Measurements from ENCODE around the gene RPL18A.
"Not testable (repeated sequence)": the region's sequence is repeated elsewhere in the genome, so short reads cannot be mapped to it uniquely, and the experiment has no call there.

RPL18A gene

DNA sequence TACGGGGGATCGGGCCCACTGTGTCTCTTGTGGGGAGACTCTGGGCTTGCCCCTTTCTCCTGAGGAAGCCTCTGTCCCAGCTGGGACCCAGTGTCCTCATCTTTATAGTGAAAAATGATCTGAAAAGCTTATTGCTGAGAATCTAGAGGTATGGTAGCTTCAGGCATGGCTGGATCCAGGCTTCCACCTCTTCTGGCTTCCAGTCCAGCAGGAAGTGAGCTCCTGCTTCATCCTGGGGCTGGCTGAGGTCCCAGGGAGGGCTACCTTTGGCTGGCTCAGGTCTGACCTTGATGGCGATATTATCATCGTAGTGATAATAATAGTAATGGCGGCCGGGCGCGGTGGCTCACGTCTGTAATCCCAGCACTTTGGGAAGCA lies 15.0 kb downstream of the RPL18A start:
- H3K4me3 ChIP-seq (ENCODE audit: low read depth, low read length) = no peak overlapping the region
- DNase-seq (ENCODE audit: low read depth, low spot score) = no peak
- in situ Hi-C loops (cut with HindIII; ENCODE audit: low sequenced_read_pairs) = no loop called here
- TF ChIP-seq, protein P1, sequence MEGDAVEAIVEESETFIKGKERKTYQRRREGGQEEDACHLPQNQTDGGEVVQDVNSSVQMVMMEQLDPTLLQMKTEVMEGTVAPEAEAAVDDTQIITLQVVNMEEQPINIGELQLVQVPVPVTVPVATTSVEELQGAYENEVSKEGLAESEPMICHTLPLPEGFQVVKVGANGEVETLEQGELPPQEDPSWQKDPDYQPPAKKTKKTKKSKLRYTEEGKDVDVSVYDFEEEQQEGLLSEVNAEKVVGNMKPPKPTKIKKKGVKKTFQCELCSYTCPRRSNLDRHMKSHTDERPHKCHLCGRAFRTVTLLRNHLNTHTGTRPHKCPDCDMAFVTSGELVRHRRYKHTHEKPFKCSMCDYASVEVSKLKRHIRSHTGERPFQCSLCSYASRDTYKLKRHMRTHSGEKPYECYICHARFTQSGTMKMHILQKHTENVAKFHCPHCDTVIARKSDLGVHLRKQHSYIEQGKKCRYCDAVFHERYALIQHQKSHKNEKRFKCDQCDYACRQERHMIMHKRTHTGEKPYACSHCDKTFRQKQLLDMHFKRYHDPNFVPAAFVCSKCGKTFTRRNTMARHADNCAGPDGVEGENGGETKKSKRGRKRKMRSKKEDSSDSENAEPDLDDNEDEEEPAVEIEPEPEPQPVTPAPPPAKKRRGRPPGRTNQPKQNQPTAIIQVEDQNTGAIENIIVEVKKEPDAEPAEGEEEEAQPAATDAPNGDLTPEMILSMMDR (IDR thresholded peaks at IDR 0.05; ENCODE audit: low read depth, low read length) = no peak

- in situ Hi-C loops (cut with HindIII; ENCODE audit: low sequenced_read_pairs) = no loop called here
- TF ChIP-seq, protein P1 (IDR thresholded peaks at IDR 0.05; ENCODE audit: low read depth, low read length) = no peak
- no peak overlapping the region for H3K4me3 ChIP-seq (ENCODE audit: low read depth, low read length)
- DNase-seq (ENCODE audit: low read depth, low spot score) = no peak
Observed at GRCh38 chr19:17877696-17878095, 18.0 kb downstream of the RPL18A start.

DNA sequence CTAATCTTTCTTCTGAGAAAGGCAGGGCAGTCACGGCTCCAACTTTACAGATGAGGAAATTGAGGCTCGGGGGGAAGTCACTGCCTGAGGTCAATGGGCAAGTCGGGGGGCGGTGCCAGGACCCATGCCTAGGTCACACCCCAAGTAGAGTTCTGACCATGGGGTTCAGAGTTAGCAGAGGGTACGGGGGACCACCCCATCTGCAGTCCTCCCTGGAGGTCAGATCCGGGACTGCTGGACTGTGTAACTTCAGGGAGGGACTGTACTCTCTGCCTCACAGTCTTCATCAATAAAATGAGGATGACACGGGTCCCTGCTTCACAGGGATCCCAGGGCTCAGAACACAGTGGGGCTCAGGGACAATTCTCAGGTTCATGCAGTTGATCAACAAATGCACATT lies 19.8 kb downstream of the RPL18A start:
- TF ChIP-seq, protein P1 (IDR thresholded peaks at IDR 0.05; ENCODE audit: low read depth, low read length) = no peak
- DNase-seq (ENCODE audit: low read depth, low spot score) = no peak
- H3K4me3 ChIP-seq (ENCODE audit: low read depth, low read length) = no peak overlapping the region
- in situ Hi-C loops (cut with HindIII; ENCODE audit: low sequenced_read_pairs) = no loop called here

- no peak for DNase-seq (ENCODE audit: low read depth, low spot score)
- H3K4me3 ChIP-seq (ENCODE audit: low read depth, low read length) = no peak overlapping the region
- in situ Hi-C loops (cut with HindIII; ENCODE audit: low sequenced_read_pairs) = no loop called here
- TF ChIP-seq, protein P1 (IDR thresholded peaks at IDR 0.05; ENCODE audit: low read depth, low read length) = no peak
Observed at GRCh38 chr19:17881701-17882100, 22.0 kb downstream of the RPL18A start.

DNA sequence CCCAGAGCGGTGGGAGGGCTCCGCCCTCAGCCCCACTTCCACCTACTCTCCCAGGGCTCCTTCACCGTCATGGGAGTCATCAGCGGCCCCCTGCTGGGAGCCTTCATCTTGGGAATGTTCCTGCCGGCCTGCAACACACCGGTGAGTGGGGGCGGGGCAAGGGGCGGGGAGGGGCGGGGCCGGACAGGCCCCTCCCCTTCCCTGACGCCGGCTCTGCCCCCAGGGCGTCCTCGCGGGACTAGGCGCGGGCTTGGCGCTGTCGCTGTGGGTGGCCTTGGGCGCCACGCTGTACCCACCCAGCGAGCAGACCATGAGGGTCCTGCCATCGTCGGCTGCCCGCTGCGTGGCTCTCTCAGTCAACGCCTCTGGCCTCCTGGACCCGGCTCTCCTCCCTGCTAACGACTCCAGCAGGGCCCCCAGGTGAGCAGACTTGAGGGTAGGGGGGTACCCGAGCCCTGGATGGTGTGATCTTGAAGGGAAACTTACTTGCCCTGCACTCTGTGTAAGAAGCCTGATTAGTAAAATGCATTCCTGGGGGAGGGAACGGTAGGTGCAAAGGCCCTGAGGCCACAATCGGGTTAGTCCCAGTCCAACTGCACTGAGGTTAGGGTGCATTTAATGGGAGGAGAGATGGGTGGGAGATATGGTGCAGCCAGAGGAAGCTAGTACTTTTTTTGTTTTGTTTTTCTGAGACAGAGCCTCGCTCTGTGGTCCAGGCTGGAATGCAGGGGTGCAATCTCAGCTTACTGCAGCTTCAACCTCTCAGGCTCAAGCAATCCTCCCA lies 24.1 kb downstream of the RPL18A start:
- no peak overlapping the region for H3K4me3 ChIP-seq (ENCODE audit: low read depth, low read length)
- DNase-seq (ENCODE audit: low read depth, low spot score) = no peak
- TF ChIP-seq, protein P1 (IDR thresholded peaks at IDR 0.05; ENCODE audit: low read depth, low read length) = no peak
- in situ Hi-C loops (cut with HindIII; ENCODE audit: low sequenced_read_pairs) = no loop called here

- no peak for DNase-seq (ENCODE audit: low read depth, low spot score)
- TF ChIP-seq, protein P1 (IDR thresholded peaks at IDR 0.05; ENCODE audit: low read depth, low read length) = no peak
- in situ Hi-C loops (cut with HindIII; ENCODE audit: low sequenced_read_pairs) = no loop called here
- no peak overlapping the region for H3K4me3 ChIP-seq (ENCODE audit: low read depth, low read length)
Observed at GRCh38 chr19:17886515-17886914, 26.8 kb downstream of the RPL18A start.

GRCh38 chr19:17887221-17887620 lies 27.5 kb downstream of the RPL18A start:
- H3K4me3 ChIP-seq (ENCODE audit: low read depth, low read length); in situ Hi-C loops (cut with HindIII; ENCODE audit: low sequenced_read_pairs): not testable (repeated sequence)

More at GRCh38 chr19:17887221-17887620, 27.5 kb downstream of the RPL18A start:
- DNase-seq (ENCODE audit: low read depth, low spot score) = not testable (repeated sequence)
